Neural cell (in vitro differentiated cells): ENCODE results near the gene MRPS22. TPM values are rescaled to one million over a fixed set of nuclear protein-coding genes. Genes with fewer than 3 reads are reported as not detected.

Experiments used
- H2AFZ ChIP-seq: fragments of 200-600, 300-800 bp; sonication (generic), shearing (Covaris generic); 2 replicates; pipeline ENCODE4 v1.6.0; 2014; ENCODE audit warnings: low read depth, mild to moderate bottlenecking, antibody characterized with exemption, low read length, moderate library complexity
- H3F3A ChIP-seq: fragments of 200-600 bp; shearing (Covaris generic); 2 replicates; pipeline ENCODE4 v1.6.1; 2016; ENCODE audit warnings: mild to moderate bottlenecking, moderate library complexity, mixed read lengths, antibody characterized with exemption, low read length; ENCODE audit not compliant: insufficient read depth, poor library complexity, severe bottlenecking
- H3K27ac ChIP-seq: fragments of 200-600, 300-800 bp; sonication (generic), shearing (Covaris generic); 2 replicates; pipeline ENCODE4 v1.5.1; 2014; ENCODE audit warnings: mild to moderate bottlenecking, low read length, moderate library complexity
- H3K27me3 ChIP-seq: fragments of 300-800, 200-600 bp; sonication (generic), shearing (Covaris generic); 2 replicates; pipeline ENCODE4 v1.6.0; 2014; ENCODE audit warnings: mild to moderate bottlenecking, low read depth, low read length, moderate library complexity; ENCODE audit not compliant: insufficient read depth
- H3K36me3 ChIP-seq: fragments of 300-800, 200-600 bp; sonication (generic), shearing (Covaris generic); 2 replicates; pipeline ENCODE4 v1.5.1; 2014; ENCODE audit warnings: mild to moderate bottlenecking, antibody characterized with exemption, low read length, moderate library complexity; ENCODE audit not compliant: insufficient read depth
- H3K4me2 ChIP-seq: fragments of 300-800, 200-600 bp; sonication (generic), shearing (Covaris generic); 2 replicates; pipeline ENCODE4 v1.6.0; 2014; ENCODE audit warnings: mild to moderate bottlenecking, low read length
- H3K4me3 ChIP-seq: fragments of 300-800, 200-600 bp; sonication (generic), shearing (Covaris generic); 2 replicates; pipeline ENCODE4 v1.5.1; 2014; ENCODE audit warnings: mild to moderate bottlenecking, low read length, moderate library complexity
- H3K79me2 ChIP-seq: fragments of 200-600 bp; shearing (Covaris generic); replicated peaks from 2 replicates; pipeline ENCODE4 v1.6.0; 2014; ENCODE audit warnings: mild to moderate bottlenecking, low read length, moderate library complexity; ENCODE audit not compliant: insufficient read depth
- H3K9ac ChIP-seq: fragments of 300-800, 200-600 bp; sonication (generic), shearing (Covaris generic); 2 replicates; pipeline ENCODE4 v1.6.1; 2016; ENCODE audit warnings: mild to moderate bottlenecking, low read length, mixed read lengths
- H3K9me2 ChIP-seq: fragments of 200-600 bp; shearing (Covaris generic); 2 replicates; pipeline ENCODE4 v1.6.1; 2016; ENCODE audit warnings: mild to moderate bottlenecking, low read length, mixed read lengths; ENCODE audit not compliant: insufficient read depth
- H3K9me3 ChIP-seq: fragments of 200-600, 300-800 bp; sonication (generic), shearing (Covaris generic); 2 replicates; pipeline ENCODE4 v1.6.1; 2016; ENCODE audit warnings: mild to moderate bottlenecking, mixed run types, low read length, moderate library complexity, mixed read lengths
- H4K20me1 ChIP-seq: fragments of 200-600 bp; shearing (Covaris generic); 2 replicates; pipeline ENCODE4 v1.6.1; 2016; ENCODE audit warnings: mild to moderate bottlenecking, mixed run types; ENCODE audit not compliant: insufficient read depth
- EP300 ChIP-seq: fragments of 450-650 bp; conservative IDR thresholded peaks from 2 replicates; pipeline ENCODE4 v1.6.1; 2014; ENCODE audit warnings: antibody characterized with exemption, mild to moderate bottlenecking, moderate library complexity; ENCODE audit not compliant: poor library complexity, severe bottlenecking
- EZH2 ChIP-seq: fragments of 200-600, 300-800 bp; shearing (Covaris generic), sonication (generic); IDR thresholded peaks from 2 replicates; pipeline ENCODE4 v1.6.1; 2014; ENCODE audit warnings: antibody characterized with exemption, low read length, borderline replicate concordance, mild to moderate bottlenecking; ENCODE audit not compliant: insufficient read depth, poor library complexity, severe bottlenecking
- MXI1 ChIP-seq: fragments of 450-650 bp; conservative IDR thresholded peaks from 2 replicates; pipeline ENCODE4 v1.6.1; 2014; ENCODE audit warnings: antibody characterized with exemption, mild to moderate bottlenecking; ENCODE audit not compliant: poor library complexity, severe bottlenecking
- POLR2AphosphoS5 ChIP-seq: IDR thresholded peaks from 2 replicates; pipeline ENCODE4 v1.6.1; 2012
- RAD21 ChIP-seq: fragments of 450-650 bp; conservative IDR thresholded peaks from 2 replicates; pipeline ENCODE4 v1.6.1; 2014; ENCODE audit warnings: antibody characterized with exemption, mild to moderate bottlenecking, moderate library complexity
- SMC3 ChIP-seq: fragments of 450-650 bp; conservative IDR thresholded peaks from 2 replicates; pipeline ENCODE4 v1.6.1; 2014; ENCODE audit warnings: antibody characterized with exemption, mild to moderate bottlenecking, moderate library complexity; ENCODE audit not compliant: poor library complexity
- TAF1 ChIP-seq: IDR thresholded peaks from 2 replicates; pipeline ENCODE4 v1.6.1; 2012; ENCODE audit warnings: low read depth
- polyA plus RNA-seq: library from polyadenylated mRNA; depleted of rRNA; stranded (reverse); fragments of >200 nt; gene quantifications from 2 replicates; pipeline ENCODE4 v1.2.3, GENCODE V29; 2014
- TF ChIP-seq, protein P1 (sequence below): fragments of 450-650 bp; IDR thresholded peaks from 2 replicates; pipeline ENCODE4 v1.5.1; 2014; ENCODE audit warnings: antibody characterized with exemption, mild to moderate bottlenecking, moderate library complexity; ENCODE audit not compliant: poor library complexity, severe bottlenecking
- TF ChIP-seq, protein P2 (sequence below): IDR thresholded peaks from 2 replicates; pipeline ENCODE4 v1.6.1; 2012; ENCODE audit warnings: borderline replicate concordance

Gene MRPS22
- polyA plus RNA-seq, 1 donor from 2014 or later = 80.7 TPM

DNA sequence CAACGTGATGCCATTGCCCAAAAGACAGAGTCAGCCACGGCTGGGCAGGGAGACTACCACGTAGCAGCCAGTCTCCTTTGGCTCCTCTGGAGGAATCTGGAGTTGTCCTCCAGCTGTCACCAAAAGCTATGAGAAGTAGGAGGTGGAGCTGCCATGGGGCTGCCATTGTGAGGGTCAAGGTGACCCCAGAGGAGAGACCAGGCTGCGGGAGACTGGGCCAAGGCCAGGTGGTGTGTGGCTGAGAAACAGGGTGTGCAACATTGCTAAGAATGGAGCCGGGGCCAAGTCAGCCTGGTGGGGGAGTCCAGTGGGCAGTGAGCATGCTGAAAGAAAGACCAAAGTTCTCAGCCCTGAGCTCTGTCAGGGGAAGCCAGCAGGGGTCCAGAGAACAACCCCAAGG lies 29.9 kb upstream of the MRPS22 start:
- Histone ChIP-seq H3K27me3 (no peaks in the 10 kb centered on the region), H3K9me3 (no peaks in the 10 kb centered on the region), H3K4me2 (no peak overlapping the region), H3K9me2 (no peaks in the 10 kb centered on the region), H3K79me2 (no peaks in the 10 kb centered on the region), H3K9ac (no peak overlapping the region), H4K20me1 (no peaks in the 10 kb centered on the region), H2AFZ (no peak overlapping the region), H3K36me3 (no peaks in the 10 kb centered on the region), H3K4me3 (no peak overlapping the region), H3F3A (no peaks in the 10 kb centered on the region), H3K27ac (no peak overlapping the region)
- TF ChIP-seq EZH2 (no peak), TAF1 (no peak), POLR2AphosphoS5 (no peak), SMC3 (no peak), EP300 (no peak)

DNA sequence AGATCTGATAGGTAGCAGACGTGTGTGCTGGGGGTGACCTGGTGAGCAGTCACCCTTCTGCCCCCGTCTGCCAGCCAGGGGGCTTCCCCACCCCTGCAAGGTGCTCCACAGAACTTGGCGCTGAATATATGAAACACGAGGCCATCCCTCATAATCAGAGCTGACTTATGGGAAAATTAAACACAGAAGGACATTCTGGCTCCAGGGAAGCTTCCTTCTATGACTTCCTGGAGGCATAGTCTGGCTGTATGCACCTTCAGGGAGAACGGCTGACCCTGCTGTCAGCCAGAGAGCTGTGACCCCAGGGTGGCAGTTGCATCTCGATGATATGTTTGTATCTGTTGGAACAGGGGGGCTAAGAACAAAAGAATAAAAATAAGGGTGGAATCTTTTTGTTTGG lies 26.6 kb upstream of the MRPS22 start:
- H3K36me3 ChIP-seq = no peaks in the 10 kb centered on the region
- H3K79me2 ChIP-seq = no peaks in the 10 kb centered on the region
- TF ChIP-seq EP300 (no peak), MXI1 (no peak), EZH2 (no peak), TAF1 (no peak), POLR2AphosphoS5 (no peak), SMC3 (no peak), RAD21 (no peak)
- TF ChIP-seq, protein P1, sequence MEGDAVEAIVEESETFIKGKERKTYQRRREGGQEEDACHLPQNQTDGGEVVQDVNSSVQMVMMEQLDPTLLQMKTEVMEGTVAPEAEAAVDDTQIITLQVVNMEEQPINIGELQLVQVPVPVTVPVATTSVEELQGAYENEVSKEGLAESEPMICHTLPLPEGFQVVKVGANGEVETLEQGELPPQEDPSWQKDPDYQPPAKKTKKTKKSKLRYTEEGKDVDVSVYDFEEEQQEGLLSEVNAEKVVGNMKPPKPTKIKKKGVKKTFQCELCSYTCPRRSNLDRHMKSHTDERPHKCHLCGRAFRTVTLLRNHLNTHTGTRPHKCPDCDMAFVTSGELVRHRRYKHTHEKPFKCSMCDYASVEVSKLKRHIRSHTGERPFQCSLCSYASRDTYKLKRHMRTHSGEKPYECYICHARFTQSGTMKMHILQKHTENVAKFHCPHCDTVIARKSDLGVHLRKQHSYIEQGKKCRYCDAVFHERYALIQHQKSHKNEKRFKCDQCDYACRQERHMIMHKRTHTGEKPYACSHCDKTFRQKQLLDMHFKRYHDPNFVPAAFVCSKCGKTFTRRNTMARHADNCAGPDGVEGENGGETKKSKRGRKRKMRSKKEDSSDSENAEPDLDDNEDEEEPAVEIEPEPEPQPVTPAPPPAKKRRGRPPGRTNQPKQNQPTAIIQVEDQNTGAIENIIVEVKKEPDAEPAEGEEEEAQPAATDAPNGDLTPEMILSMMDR = no peak
- TF ChIP-seq, protein P2, sequence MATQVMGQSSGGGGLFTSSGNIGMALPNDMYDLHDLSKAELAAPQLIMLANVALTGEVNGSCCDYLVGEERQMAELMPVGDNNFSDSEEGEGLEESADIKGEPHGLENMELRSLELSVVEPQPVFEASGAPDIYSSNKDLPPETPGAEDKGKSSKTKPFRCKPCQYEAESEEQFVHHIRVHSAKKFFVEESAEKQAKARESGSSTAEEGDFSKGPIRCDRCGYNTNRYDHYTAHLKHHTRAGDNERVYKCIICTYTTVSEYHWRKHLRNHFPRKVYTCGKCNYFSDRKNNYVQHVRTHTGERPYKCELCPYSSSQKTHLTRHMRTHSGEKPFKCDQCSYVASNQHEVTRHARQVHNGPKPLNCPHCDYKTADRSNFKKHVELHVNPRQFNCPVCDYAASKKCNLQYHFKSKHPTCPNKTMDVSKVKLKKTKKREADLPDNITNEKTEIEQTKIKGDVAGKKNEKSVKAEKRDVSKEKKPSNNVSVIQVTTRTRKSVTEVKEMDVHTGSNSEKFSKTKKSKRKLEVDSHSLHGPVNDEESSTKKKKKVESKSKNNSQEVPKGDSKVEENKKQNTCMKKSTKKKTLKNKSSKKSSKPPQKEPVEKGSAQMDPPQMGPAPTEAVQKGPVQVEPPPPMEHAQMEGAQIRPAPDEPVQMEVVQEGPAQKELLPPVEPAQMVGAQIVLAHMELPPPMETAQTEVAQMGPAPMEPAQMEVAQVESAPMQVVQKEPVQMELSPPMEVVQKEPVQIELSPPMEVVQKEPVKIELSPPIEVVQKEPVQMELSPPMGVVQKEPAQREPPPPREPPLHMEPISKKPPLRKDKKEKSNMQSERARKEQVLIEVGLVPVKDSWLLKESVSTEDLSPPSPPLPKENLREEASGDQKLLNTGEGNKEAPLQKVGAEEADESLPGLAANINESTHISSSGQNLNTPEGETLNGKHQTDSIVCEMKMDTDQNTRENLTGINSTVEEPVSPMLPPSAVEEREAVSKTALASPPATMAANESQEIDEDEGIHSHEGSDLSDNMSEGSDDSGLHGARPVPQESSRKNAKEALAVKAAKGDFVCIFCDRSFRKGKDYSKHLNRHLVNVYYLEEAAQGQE = no peak
- no peaks in the 10 kb centered on the region for H3K9me3 ChIP-seq
- no peaks in the 10 kb centered on the region for H3K27me3 ChIP-seq
- no peaks in the 10 kb centered on the region for H4K20me1 ChIP-seq
- no peak overlapping the region for H3K4me3 ChIP-seq
- no peaks in the 10 kb centered on the region for H3K9me2 ChIP-seq
- no peak overlapping the region for H3K27ac ChIP-seq
- no peak overlapping the region for H3K4me2 ChIP-seq
- no peaks in the 10 kb centered on the region for H3F3A ChIP-seq
- no peak overlapping the region for H3K9ac ChIP-seq
- H2AFZ ChIP-seq = no peak overlapping the region
